ENCODE data around the gene PDE4B.

GRCh38 chr1:65955503-65955902 lies 162.8 kb downstream of the PDE4B start:
- TF ChIP-seq POLR2A (IDR thresholded peaks at IDR 0.05) (no peak), CTCF (IDR thresholded peaks at IDR 0.05) (no peak)

Data from lower leg skin (tissue), 3 donors.